T-helper 1 cell (primary cell): ENCODE results near the gene GCK.
A peak's percentile ranks its signal among the peaks of the same experiment; 100 is the strongest.

Experiments
- DNase-seq, 5 donors: peaks; one replicate each; pipeline ENCODE4 v3.0.0-alpha.2; 2012 to 2020

Gene GCK

DNA sequence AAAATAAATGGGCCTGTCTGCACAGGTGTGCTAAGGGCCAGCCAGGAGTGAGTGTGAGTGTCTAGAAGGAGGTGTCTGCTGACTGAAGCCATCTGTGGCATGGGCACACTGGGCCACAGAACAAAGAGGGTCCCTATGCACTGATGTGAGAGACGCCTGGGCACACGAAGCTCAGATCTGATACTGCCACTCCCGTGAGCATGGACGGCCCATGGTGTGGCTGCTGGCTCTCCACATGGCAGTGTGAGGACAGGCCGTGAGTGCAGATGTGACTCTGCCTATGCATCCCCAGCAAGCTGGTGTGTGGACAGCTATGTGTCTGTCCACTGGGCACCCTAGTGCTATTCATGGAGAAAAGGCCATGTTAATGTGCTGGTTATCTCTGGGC lies 35.3 kb downstream of the GCK start:
- DNase-seq = no peak

DNA sequence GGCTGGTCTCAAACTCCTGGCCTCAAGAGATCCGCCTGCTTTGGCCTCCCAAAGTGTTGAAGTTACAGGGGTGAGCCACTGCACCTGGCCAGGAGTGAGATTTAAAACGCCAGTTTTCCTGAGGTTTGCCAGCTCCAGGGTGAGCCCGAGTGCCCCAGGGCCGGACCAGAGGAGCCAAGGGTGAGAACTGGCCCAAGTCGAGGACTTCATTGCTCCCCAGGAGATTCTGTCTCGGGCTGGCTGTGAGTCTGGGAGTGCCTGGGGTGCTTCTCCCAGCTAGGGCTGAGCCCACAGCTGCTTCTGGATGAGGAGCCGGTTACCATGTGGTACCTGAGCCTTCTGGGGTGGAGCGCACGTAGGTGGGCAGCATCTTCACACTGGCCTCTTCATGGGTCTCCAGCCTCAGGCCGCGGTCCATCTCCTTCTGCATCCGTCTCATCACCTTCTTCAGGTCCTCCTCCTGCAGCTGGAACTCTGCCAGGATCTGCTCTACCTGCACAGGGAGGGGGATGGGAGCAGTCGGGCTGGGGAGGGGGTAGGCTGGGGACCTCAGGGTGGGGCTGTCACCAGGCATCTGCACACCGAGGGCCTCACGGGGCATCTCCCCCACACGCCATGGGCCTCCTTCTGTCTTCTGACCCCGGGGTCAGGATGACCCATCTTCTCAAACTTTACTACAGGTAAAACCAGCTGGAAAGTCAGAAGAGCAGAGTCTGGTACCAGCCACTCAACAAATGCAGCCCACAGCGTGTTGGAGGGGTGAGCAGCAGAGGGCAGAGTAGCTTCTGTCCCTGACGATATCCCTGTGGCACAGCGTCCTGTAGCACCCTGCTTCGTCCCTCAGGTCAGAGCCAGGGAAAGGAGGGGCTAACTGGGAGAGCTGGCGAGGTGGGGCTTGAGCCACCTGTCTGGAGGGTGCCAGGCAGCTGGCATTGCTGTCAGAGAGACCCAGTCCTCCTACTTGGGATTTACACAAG lies 36.0 kb downstream of the GCK start:
- no peak for DNase-seq

DNA sequence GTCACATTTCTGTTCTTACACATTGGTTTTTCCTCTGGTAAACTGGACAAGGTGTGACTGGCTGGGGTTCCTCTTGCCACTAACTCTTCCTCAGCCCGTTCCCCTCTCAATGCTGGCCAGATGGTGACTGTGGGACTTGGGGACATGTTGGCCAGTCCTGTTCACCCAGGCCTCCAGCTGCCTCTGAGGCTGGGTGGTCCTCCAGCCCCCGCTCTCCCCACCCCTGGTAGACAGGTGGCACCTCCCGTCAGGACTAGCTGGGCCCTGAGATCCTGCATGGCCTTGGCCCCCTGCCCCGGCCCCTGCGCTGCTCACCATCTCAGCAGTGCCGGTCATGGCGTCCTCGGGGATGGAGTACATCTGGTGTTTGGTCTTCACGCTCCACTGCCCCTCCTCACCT lies 37.3 kb downstream of the GCK start:
- DNase-seq = no peak

DNA sequence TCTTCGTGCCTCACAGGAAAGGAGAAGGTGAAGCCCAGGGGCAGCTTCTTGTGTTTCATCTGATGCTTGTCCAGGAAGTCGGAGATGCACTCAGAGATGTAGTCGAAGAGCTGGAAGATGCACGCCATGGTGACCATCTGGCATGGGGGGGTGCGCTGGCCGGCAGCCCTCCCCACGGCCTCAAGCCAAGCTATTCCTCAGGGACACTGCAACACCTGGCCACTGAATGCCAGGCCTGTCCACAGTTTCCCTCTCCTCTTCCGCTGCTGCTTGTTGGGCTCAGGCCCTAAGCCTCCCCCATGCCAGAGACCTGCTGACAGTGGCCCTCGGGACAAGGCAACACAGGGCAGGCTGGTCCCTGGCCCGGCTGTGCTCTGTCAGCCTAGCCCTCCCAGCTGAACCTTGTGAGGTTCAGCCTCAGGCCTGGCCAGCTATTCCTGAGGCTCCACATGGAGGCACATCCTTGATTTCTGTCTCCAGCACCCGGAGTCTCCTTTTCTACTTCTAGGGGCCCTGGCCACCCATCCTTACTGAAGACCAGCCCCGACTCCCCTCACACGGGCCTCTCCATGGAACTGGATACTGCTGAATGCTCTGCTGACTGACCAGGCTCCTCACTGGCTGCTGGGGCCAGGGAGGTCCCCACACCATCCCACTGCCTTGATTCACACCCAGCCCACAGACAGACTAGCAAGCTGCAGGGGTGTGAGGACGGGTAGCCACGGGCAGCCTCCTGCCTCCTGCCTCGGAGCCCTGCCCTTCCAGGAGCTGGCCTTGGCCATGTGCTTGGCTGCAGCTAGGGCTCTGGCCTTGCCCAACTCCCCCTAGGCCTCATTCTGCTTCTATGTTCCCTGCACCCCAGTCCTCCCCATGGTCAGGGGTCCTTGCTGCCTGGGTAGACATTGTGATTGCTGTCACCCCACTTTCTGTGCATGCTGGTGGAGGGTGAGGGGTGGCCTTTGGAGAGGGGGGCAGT lies 38.0 kb downstream of the GCK start:
- no peak for DNase-seq

DNA sequence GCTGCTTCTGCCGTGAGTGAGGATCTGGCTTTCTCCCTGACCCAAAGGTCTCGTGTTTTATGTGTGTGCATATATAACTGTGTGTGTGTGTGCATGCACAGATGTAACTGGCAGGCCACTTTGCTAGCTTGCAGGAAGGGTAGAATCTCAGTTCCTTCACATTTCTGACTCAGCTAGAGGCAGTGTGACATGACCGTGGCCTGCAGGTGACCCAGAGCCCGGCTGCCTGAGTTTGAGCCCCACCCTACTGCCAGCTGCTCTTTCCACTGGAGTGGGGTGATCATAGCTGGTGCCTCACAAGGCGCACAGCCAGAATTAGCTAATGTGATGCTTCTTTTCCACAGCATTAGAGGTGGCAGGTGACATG lies 38.8 kb downstream of the GCK start:
- no peak for DNase-seq

DNA sequence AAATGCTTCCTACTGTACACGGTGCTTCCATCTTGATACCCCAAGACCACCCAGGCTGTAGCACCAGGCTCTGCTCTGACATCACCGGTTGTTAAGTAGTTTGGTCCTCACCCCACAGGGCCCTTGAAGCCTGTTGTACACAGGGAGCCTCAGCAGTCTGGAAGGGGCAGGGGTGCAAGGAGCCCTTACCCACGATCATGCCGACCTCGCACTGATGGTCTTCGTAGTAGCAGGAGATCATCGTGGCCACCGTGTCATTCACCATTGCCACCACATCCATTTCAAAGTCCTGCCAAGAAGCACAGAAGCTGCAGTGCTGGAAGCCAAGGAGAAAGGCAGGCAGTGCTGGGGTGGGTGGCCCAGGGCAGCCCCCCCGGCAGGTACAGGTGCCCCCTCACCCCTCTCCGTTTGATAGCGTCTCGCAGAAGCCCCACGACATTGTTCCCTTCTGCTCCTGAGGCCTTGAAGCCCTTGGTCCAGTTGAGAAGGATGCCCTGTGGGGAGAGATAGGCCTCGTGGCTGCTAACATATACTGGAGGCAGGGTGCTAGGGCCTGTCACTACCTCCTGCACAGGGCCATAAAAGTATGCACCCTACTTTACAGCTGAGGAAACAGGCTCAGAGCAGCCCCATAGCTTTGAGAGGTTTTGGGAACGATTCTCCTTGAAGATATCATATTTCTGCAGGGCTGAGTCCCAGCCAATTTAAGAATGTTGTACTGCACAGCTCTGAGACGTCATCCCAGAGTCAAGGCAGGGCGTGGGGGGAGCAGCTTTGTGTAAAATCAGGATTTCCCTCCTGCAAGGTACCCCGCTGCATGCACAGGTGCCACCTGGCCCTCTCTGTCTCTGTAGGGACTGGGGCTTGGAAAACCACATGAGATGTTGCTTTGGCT lies 39.4 kb downstream of the GCK start:
- no peak for DNase-seq

DNA sequence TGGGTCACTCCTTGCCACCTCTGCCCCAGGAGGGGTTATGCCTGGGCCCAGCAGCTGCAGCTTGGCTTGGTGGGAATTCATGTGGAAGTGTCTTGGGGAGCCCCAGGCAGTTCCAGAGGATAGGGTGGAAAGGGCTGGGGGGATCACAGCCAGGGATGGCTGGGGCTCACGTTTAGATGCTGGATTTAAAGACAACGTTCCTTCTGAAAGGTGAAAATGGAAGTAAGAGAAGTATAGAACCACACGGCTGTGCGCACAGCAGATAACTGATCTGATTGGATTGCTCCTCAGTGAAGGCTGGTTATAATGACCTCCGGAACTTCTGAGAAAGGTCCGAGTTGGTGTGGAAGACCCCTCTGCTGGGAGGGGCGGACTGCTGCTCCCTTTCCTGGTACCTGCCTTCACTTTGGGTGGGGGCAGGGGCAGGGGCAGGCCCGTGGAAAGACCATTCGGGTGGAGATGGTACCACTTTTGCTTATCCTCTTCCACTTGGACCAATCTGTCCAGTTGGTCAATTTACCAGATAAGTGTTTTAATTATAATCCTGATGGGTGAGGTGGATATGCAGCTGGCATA lies 40.2 kb downstream of the GCK start:
- DNase-seq = no peak

DNA sequence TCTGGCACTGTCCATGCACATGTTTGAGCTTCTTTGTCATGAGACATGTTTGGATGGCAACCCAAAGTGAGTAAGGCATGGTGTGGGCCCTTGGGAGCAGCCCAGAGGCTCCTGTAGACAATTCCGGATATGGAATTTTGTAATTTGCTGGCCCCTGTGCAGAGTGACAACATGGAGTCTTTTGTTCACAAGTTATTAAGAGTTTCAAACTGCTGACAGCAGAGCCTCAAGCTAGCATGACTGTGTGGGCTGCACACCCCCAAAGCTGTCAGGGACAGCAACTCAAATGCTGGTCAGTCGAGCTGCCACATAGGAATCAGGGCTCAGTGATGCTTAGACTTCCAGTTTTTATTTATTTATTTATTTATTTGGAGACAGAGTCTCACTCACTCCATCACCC lies 41.1 kb downstream of the GCK start:
- no peak for DNase-seq

DNA sequence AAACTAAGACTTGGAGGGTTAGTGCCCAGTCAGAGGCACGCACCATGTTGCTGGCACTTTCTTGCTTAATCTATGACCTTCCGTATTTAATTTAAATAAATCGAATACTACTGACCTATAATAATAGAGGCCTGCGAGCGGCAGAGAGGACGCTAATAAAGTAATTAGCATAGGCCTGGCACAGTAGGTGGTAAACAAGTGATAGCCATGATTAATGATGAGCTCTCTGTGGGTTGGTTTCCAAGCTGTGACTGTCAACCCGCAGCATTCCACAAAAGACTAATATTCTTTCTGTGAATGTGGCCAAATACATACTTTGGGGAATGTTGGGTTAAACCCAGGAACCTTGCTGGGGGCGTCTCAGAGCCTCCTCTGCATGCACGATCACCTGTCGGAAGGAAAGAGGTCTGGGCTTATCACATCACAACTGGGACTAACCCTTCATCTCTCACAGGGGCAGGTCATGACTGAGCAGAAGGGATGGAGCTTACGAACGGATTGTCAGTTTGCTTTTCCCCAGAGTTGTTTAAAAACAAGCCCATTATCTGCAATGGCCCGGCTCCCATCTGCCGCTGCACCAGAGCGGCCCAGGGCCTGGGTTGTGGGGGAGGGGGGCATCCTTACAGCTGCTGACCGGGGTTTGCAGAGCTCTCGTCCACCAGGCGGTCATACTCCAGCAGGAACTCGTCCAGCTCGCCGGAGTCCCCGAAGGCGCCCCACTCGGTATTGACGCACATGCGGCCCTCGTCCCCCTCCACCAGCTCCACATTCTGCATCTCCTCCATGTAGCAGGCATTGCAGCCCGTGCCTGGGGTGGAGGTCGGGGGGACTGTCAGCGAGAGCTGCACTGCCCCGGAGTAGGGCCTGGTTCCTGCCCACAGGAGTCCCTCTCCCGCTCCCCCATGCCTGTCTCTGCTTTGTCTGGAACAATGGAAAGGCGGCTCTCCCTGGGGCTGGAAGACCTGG lies 41.9 kb downstream of the GCK start:
- no peak for DNase-seq

DNA sequence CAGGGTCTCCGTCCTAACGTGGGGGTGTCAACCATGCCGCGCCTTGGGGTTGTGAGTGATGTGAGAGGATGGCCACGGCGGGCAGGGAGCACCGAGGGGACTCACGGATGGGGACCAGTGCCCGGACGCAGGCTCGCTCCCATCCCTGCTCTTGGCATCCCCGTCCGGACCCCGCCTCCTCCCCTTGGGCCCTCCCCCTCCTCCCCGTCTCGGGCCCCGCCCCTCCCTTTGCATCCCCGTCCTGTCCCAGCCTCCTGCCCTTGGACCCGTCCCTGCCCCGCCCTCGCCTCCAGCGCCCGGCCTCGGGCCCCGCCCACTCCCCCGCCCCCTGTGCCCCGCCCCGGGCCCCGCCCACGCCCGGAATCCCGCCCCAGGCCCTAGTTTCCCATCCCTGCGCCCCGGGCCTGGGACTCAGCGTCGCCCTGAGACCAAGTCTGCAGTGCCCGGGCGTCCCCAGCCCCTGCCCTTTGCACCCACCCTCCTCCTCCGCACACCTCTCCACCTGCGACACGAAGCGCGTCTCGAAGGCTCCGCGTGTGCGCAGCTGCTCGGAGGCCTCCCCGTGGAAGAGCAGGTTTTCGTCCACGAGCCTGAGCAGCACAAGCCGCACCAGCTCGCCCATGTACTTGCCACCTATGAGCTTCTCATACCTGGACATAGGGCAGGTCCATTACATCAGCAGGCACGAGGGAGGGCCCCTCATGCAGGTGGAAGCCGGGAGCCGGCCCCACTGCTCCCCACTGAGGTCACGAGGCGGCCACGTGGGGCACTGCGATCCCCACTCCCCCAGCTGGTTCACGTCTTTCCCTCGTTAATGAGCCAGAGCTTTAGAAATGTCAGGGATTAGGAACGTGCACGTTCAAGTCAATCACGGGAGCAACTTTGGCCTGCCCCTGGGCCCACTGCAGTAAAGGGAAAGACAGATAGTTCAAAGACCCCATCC lies 43.0 kb downstream of the GCK start:
- DNase-seq = peak; percentile 41 to 74 (median 58)

DNA sequence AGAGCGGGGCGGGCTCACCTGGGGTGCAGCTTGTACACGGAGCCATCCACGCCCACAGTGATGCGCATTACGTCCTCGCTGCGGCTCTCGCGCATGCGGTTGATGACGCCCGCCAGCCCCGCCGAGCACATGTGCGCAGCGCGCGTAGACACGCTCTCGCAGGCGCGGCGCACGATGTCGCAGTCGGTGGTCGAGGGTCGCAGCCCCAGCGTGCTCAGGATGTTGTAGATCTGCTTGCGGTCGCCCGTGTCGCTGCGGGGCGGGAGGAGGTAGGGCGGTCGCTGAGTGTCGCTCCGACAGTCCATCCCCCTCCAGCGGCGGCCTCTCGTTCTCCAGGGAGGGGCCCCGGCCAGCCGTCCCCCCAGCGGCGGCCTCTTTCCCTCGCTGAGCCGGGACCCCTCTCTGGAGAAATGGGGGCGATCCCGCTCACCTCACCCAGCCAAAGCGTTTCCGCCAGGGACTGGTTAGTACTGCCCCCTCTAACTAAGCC lies 43.7 kb downstream of the GCK start:
- peak in 3 of 5 donors; percentile 45 to 57 (median 47) for DNase-seq

DNA sequence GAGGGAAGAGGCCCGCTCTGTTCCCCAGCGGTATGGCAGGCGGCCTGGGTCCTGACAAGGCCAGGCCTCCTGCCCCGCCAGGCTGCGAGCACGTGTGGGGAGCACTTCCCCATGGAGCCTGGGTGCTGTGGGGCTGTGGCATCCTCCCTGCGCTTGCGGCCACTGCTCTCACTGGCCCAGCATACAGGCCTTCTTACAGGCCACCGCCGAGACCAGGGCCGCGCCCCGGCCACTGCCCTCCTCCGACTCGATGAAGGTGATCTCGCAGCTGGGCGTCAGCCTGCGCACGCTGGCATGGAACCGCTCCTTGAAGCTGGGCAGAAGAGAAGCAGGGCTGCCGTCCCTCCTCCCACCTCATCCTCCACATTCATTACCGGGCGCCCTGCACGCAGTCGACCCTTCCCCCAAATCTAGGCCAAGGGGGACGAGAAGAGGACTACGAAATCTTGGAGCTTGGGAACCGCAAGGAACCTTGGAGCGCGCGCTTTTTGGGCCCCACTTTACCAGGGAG lies 44.2 kb downstream of the GCK start:
- DNase-seq = no peak

DNA sequence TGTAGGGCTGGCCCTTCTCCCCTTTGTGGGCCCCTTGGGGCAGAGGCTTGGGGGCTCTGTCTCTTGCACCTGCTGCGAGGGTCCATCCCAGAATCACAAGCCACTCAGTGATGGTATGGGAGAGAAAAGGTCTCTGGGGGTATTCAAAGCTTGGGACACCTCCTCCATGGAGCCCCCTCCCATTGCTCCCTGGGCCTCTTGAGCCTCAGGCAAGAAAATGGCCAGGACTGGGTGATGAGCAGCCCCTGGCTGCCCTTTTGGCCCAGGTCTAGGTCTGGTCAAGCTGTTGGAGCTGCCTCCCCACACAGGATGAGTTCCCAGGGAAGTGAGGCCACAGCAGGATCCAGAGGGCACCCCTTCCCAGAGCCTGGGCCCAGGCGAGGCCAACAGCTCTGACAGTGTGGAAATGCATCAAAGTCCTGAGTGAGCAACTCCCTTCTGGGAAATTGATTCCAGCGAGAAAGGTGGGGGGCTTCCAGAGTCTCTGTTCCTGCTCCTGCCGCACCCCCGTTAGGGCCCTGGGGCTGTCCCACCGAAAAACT lies 44.7 kb downstream of the GCK start:
- no peak for DNase-seq

DNA sequence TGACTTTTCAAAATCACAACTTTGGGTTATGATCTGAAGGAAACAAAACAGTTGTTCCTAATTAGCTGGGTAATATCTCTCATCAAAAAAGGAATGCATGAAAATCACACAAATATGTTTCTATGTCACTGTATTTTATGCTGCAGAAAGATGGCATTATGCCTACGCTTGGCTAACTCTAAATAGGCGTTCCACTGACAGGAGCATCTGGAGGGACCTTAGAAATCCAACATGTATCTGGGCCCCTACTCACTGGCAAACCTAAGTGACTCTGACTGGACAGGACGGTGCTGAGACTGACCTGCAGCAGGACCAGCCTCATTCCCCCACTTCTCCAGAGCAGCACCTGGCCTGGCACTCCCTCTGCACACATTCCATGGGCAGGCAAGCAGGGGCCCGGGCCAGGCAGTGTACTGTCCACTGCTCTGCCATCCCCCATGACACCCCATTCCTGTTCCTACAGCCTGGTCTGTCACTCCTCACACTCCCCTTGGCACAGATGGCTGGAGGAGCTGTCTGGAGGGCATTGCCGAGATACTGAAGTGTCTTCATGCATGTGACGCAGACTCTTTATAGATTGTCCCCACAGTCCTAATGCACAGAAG lies 45.5 kb downstream of the GCK start:
- no peak for DNase-seq

DNA sequence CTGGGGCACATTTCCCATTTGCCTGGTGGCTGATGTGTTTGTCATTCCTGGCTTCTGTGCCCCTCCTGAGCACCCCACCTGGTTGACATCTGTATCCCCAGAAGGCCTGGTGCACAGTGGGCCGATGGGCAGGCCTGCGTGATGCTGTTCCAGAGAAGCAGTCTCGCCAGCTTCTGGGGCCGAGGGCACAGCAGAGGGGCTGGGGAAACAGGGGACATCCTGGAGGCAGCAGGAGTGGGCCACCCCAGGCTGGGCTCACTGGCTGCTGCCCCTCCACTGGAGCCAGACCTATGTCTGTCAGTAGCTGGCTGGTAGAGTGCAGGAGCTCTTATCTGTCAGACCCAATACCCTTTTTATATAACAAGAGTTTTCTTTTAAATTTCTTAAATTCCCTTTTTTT lies 47.2 kb downstream of the GCK start:
- no peak for DNase-seq

DNA sequence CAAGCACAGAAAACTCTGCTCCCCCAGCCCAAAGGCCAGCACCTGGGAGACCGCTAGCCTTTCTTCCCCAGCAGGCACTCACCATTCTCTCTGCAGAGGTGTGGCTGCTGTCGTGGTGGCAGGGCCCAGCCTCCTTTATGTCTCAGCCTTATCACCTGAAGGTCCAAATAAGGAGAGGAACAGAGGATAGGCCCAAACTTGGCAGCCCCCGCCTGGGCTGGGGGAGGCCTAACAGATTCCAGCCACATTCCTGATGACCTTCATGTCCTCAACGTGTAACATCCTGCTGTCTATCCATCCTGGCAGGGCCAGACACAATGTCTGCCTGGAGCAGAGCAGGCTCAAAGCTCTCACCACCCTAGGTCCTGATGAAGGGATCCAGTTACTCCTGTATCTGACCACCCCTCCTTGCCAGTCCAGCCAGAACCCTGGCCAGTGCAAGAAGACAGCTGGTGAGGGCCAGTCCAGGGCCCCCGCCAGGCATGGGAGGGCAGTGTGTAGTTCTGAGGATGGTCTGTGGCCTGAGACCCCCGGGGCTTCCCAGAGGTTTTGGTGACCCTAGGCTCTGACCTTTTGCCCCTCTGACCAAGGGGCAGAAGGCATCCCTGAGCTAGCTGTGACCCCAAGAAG lies 47.9 kb downstream of the GCK start, which contains the start of gene MYL7:
MYL7 (minus strand) TSS at position 112 of the 630 bp plus-strand sequence; CDS start at position 85, 27 bp downstream.
- DNase-seq = no peak

DNA sequence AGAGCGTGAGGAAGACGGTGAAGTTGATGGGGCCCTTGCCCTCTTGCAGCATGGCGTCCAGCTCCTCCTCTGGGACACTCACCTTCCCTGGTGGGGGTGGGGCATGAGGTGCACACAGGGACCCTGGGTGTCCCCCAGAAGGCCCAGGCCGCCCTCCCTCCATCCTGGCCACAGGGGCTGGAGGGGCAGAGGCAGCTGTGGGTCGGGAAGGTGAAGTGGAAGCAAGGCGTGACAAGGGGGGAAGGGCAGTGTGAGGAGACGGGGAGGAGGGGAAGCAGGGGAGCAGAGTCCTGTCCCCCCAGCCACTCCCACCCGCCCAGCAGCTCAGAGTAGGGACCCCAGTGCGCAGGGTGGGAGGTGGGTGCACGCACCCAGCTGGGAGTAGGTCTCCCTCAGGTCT lies 48.9 kb downstream of the GCK start:
- DNase-seq = no peak
